Liver (tissue), 9 donors: ENCODE results near the gene CDH23. TPM values are rescaled to one million over a fixed set of nuclear protein-coding genes. Genes with fewer than 3 reads are reported as not detected.

Experiments used
- DNase-seq: peaks from one replicate; pipeline ENCODE4 v3.0.0-alpha.2; 2017; ENCODE audit warnings: low spot score
- H3K27ac ChIP-seq, 2 donors: one replicate each; pipeline ENCODE4 v1.7.0; 2013; ENCODE audit warnings: inconsistent platforms in 2 of 2, low read length in 2 of 2, control low read depth in 1 of 2, low read depth in 1 of 2, mild to moderate bottlenecking in 1 of 2
- H3K27me3 ChIP-seq, 4 donors: one replicate each; pipeline versions ENCODE4 v1.6.1 to v1.7.0; 2013; ENCODE audit warnings: low read length in 3 of 4, inconsistent platforms in 1 of 4, mild to moderate bottlenecking in 1 of 4, moderate library complexity in 1 of 4; ENCODE audit not compliant: control insufficient read depth in 4 of 4, insufficient read depth in 4 of 4
- H3K36me3 ChIP-seq, 4 donors: one replicate each; pipeline versions ENCODE4 v1.6.1 to v1.7.0; 2013; ENCODE audit warnings: low read length in 3 of 4, mild to moderate bottlenecking in 3 of 4, low read depth in 1 of 4, moderate library complexity in 1 of 4; ENCODE audit not compliant: control insufficient read depth in 4 of 4, insufficient read depth in 3 of 4
- H3K4me1 ChIP-seq, 4 donors: one replicate each; pipeline versions ENCODE4 v1.6.1 to v1.7.0; 2013; ENCODE audit warnings: low read length in 3 of 4, mild to moderate bottlenecking in 3 of 4, moderate library complexity in 1 of 4; ENCODE audit not compliant: control insufficient read depth in 4 of 4, insufficient read depth in 4 of 4
- H3K4me3 ChIP-seq, 3 donors: one replicate each; pipeline versions ENCODE4 v1.6.1 to v1.7.0; 2013; ENCODE audit warnings: low read length in 3 of 3, control low read depth in 1 of 3, low read depth in 1 of 3, mild to moderate bottlenecking in 1 of 3
- H3K9ac ChIP-seq, 2 donors: one replicate each; pipeline ENCODE4 v1.7.0; 2013; ENCODE audit warnings: low read length in 2 of 2, mild to moderate bottlenecking in 2 of 2, moderate library complexity in 2 of 2, control low read depth in 1 of 2, low read depth in 1 of 2
- H3K9me3 ChIP-seq, 4 donors: one replicate each; pipeline versions ENCODE4 v1.6.1 to v1.7.0; 2013; ENCODE audit warnings: low read length in 3 of 4; ENCODE audit not compliant: control insufficient read depth in 4 of 4
- ATF3 ChIP-seq: IDR thresholded peaks from 2 replicates; pipeline ENCODE4 v1.6.1; 2016; ENCODE audit warnings: antibody characterized with exemption
- EGR1 ChIP-seq, 2 donors: IDR thresholded peaks; 2 replicates each; pipeline ENCODE4 v1.6.1; 2016 to 2018; ENCODE audit warnings: antibody characterized with exemption in 2 of 2, low read depth in 2 of 2
- FOXA1 ChIP-seq: IDR thresholded peaks from 2 replicates; pipeline ENCODE4 v1.6.1; 2016; ENCODE audit warnings: antibody characterized with exemption
- FOXA2 ChIP-seq: IDR thresholded peaks from 2 replicates; pipeline ENCODE4 v1.6.1; 2016; ENCODE audit warnings: antibody characterized with exemption
- GABPA ChIP-seq, 2 donors: IDR thresholded peaks in 1 of 2; conservative IDR thresholded peaks in 1 of 2; 2 replicates each; pipeline ENCODE4 v1.6.1; 2016; ENCODE audit warnings: antibody characterized with exemption in 2 of 2, mild to moderate bottlenecking in 1 of 2, moderate library complexity in 1 of 2
- HNF4A ChIP-seq, 2 donors: conservative IDR thresholded peaks; 2 replicates each; pipeline ENCODE4 v1.6.1; 2016; ENCODE audit warnings: antibody characterized with exemption in 2 of 2, mild to moderate bottlenecking in 2 of 2
- HNF4G ChIP-seq: IDR thresholded peaks from 2 replicates; pipeline ENCODE4 v1.6.1; 2016; ENCODE audit warnings: antibody characterized with exemption
- JUND ChIP-seq, 2 donors: IDR thresholded peaks; 2 replicates each; pipeline ENCODE4 v1.6.1; 2016; ENCODE audit warnings: antibody characterized with exemption in 2 of 2
- MAX ChIP-seq: IDR thresholded peaks from 2 replicates; pipeline ENCODE4 v1.6.1; 2016; ENCODE audit warnings: antibody characterized with exemption
- NR2F2 ChIP-seq: IDR thresholded peaks from 2 replicates; pipeline ENCODE4 v1.6.1; 2016; ENCODE audit warnings: antibody characterized with exemption
- RAD21 ChIP-seq, 2 donors: IDR thresholded peaks; 2 replicates each; pipeline ENCODE4 v1.6.1; 2016; ENCODE audit warnings: antibody characterized with exemption in 2 of 2, mild to moderate bottlenecking in 2 of 2
- REST ChIP-seq: IDR thresholded peaks from 2 replicates; pipeline ENCODE4 v1.6.1; 2016; ENCODE audit warnings: antibody characterized with exemption, mild to moderate bottlenecking
- SP1 ChIP-seq: IDR thresholded peaks from 2 replicates; pipeline ENCODE4 v1.6.1; 2018; ENCODE audit warnings: antibody characterized with exemption, mild to moderate bottlenecking
- TAF1 ChIP-seq: conservative IDR thresholded peaks from 2 replicates; pipeline ENCODE4 v1.6.1; 2016; ENCODE audit warnings: antibody characterized with exemption, mild to moderate bottlenecking
- YY1 ChIP-seq: IDR thresholded peaks from 2 replicates; pipeline ENCODE4 v1.6.1; 2016; ENCODE audit warnings: antibody characterized with exemption, mild to moderate bottlenecking
- ZBTB33 ChIP-seq: IDR thresholded peaks from 2 replicates; pipeline ENCODE4 v1.6.1; 2016; ENCODE audit warnings: antibody characterized with exemption
- WGBS: extraction: QIAGEN DNeasy Blood & Tissue Kit; methylation state at CpG from one replicate; pipeline ENCODE4 v1.1.7; 2013; 5-methylcytosine and 5-hydroxymethylcytosine counted together
- polyA plus RNA-seq, 2 donors: library from polyadenylated mRNA; stranded (reverse) in 1 of 2; unstranded in 1 of 2; fragments of 200-250 nt in 1 of 2; fragments of >200 nt in 1 of 2; fragmentation: Nextera tagmentation in 1 of 2; extraction: Ambion mirVana in 1 of 2; gene quantifications; one replicate each; pipeline versions ENCODE4 v1.2.1 to v1.2.3, GENCODE V29; 2013 to 2015
- total RNA-seq, 2 donors: library from RNA; depleted of rRNA; stranded (reverse); fragments of >200 nt; gene quantifications; one replicate each; pipeline ENCODE4 v1.2.3, GENCODE V29; 2014
- donor health status: healthy.
- donor health status: healthy.
- donor health status: healthy.
- donor health status: healthy.
- donor health status: healthy.

Gene CDH23
- total and polyA plus RNA-seq, 4 donors = 1.5 to 4.7 (median 3.4) TPM

GRCh38 chr10:71611131-71611530, 214.4 kb downstream of the CDH23 start:
- no peak for TF ChIP-seq REST
- no peak for TF ChIP-seq HNF4G
- TF ChIP-seq ZBTB33 = no peak
- TF ChIP-seq JUND (IDR thresholded peaks at IDR 0.05) = no peak
- no peak for TF ChIP-seq FOXA1
- TF ChIP-seq NR2F2 = no peak
- no peak for TF ChIP-seq HNF4A (conservative IDR thresholded peaks at IDR 0.05)
- H3K27ac ChIP-seq = no peak overlapping the region
- no peaks in the 10 kb centered on the region for H3K27me3 ChIP-seq
- WGBS = 83% methylated on average over 5 of the region's 5 CpGs
- H3K4me3 ChIP-seq = no peak overlapping the region
- DNase-seq = no peak
- H3K9ac ChIP-seq = no peak overlapping the region
- H3K9me3 ChIP-seq = no peaks in the 10 kb centered on the region
- H3K36me3 ChIP-seq = no peaks in the 10 kb centered on the region
- peaks cover 0 to 6% (median 5%) of the 10 kb centered on the region in 4 donors for H3K4me1 ChIP-seq

- H3K27me3 ChIP-seq = no peaks in the 10 kb centered on the region
- no peak overlapping the region for H3K9ac ChIP-seq
- H3K4me1 ChIP-seq = peaks cover 4 to 10% (median 7%) of the 10 kb centered on the region in 4 donors
- H3K9me3 ChIP-seq = no peaks in the 10 kb centered on the region
- no peaks in the 10 kb centered on the region for H3K36me3 ChIP-seq
- no peak overlapping the region for H3K27ac ChIP-seq
- no peak for DNase-seq
- no peak for TF ChIP-seq HNF4G
- WGBS = 91% methylated on average over 12 of the region's 12 CpGs
- no peak overlapping the region for H3K4me3 ChIP-seq
Observed at GRCh38 chr10:71611709-71612422, 215.1 kb downstream of the CDH23 start.

GRCh38 chr10:71613261-71613777, 216.6 kb downstream of the CDH23 start:
- Histone ChIP-seq H3K27ac (no peak overlapping the region), H3K27me3 (no peaks in the 10 kb centered on the region), H3K36me3 (no peaks in the 10 kb centered on the region), H3K4me1 (peaks cover 5 to 15% (median 10%) of the 10 kb centered on the region in 4 donors), H3K9ac (no peak overlapping the region), H3K9me3 (no peaks in the 10 kb centered on the region), H3K4me3 (no peak overlapping the region)
- no peak for DNase-seq
- WGBS = 84% methylated on average over 2 of the region's 2 CpGs
- TF ChIP-seq REST = peak; percentile 88
- peak; percentile 79 to 90 for TF ChIP-seq HNF4A (conservative IDR thresholded peaks at IDR 0.05)
- TF ChIP-seq TAF1 = no peak
- peak; percentile 40 to 54 for TF ChIP-seq RAD21 (IDR thresholded peaks at IDR 0.05)
- peak in 1 of 2 donors; percentile 57 for TF ChIP-seq EGR1 (IDR thresholded peaks at IDR 0.05; ENCODE audit: low read depth in 2 of 2)
- TF ChIP-seq YY1 = peak; percentile 20
- peak; percentile 32 for TF ChIP-seq ATF3
- TF ChIP-seq JUND (IDR thresholded peaks at IDR 0.05) = peak; percentile 34 to 82
- TF ChIP-seq MAX = no peak
- TF ChIP-seq SP1 = peak; percentile 85
- peak; percentile 49 for TF ChIP-seq HNF4G
- peak; percentile 20 for TF ChIP-seq FOXA2
- no peak for TF ChIP-seq NR2F2
- TF ChIP-seq GABPA (IDR thresholded peaks at IDR 0.05 in 1 of 2, conservative IDR thresholded peaks at IDR 0.05 in 1 of 2) = peak in 1 of 2 donors; percentile 64
- no peak for TF ChIP-seq FOXA1
